SHP77 (cell line): Measurements from ENCODE around the gene VEGFD.
"Not testable (repeated sequence)": the region's sequence is repeated elsewhere in the genome, so short reads cannot be mapped to it uniquely, and the experiment has no call there.

Source experiments
- DNase-seq, 2 experiments: peaks; one replicate each; lab custom pipeline; 2025; lab: John Stamatoyannopoulos, UW

The VEGFD gene

GRCh38 chrX:15358533-15358932 is 25.7 kb downstream of the VEGFD start:
- DNase-seq: no peak

- DNase-seq: no peak
Observed at GRCh38 chrX:15356444-15356843, 27.8 kb downstream of the VEGFD start.

GRCh38 chrX:15350329-15350996 is 33.8 kb downstream of the VEGFD start:
- no peak for DNase-seq

- peak; percentile 23 to 41 for DNase-seq
Observed at GRCh38 chrX:15349046-15349445, 35.2 kb downstream of the VEGFD start.

GRCh38 chrX:15345976-15346375 is 38.2 kb downstream of the VEGFD start:
- no peak for DNase-seq

- DNase-seq: no peak
Observed at GRCh38 chrX:15344106-15344505, 40.1 kb downstream of the VEGFD start.

GRCh38 chrX:15343075-15343476 is 41.1 kb downstream of the VEGFD start:
- DNase-seq: no peak

GRCh38 chrX:15340867-15341266 is 43.3 kb downstream of the VEGFD start:
- no peak for DNase-seq

GRCh38 chrX:15336023-15336413 is 48.2 kb downstream of the VEGFD start:
- peak; percentile 14 to 17 for DNase-seq

- DNase-seq: peak; percentile 89 to 93
Observed at GRCh38 chrX:15335135-15336022, 48.8 kb downstream of the VEGFD start, which contains the start of gene PIGA. Gene PIGA, minus strand, starts transcription at chrX:15335523. Its CDS starts 3,593 bp downstream, at chrX:15331930.

- no peak for DNase-seq
Observed at GRCh38 chrX:15334561-15334960, 49.7 kb downstream of the VEGFD start.

GRCh38 chrX:15328821-15329220 is 55.4 kb downstream of the VEGFD start:
- DNase-seq: no peak

GRCh38 chrX:15328131-15328530 is 56.1 kb downstream of the VEGFD start:
- no peak for DNase-seq

- no peak for DNase-seq
Observed at GRCh38 chrX:15322472-15322871, 61.7 kb downstream of the VEGFD start.

- no peak for DNase-seq
Observed at GRCh38 chrX:15322072-15322471, 62.1 kb downstream of the VEGFD start.

GRCh38 chrX:15321447-15321846 is 62.8 kb downstream of the VEGFD start:
- no peak for DNase-seq

GRCh38 chrX:15320297-15320696 is 63.9 kb downstream of the VEGFD start:
- no peak for DNase-seq

- DNase-seq: no peak
Observed at GRCh38 chrX:15319075-15319474, 65.1 kb downstream of the VEGFD start.

- no peak for DNase-seq
Observed at GRCh38 chrX:15315509-15315908, 68.7 kb downstream of the VEGFD start, which contains the start of gene ASB11. Gene ASB11, minus strand, starts transcription at chrX:15315640. Its CDS starts 35 bp downstream, at chrX:15315605.

GRCh38 chrX:15314472-15314871 is 69.7 kb downstream of the VEGFD start:
- DNase-seq: no peak

- DNase-seq: no peak
Observed at GRCh38 chrX:15311119-15311518, 73.1 kb downstream of the VEGFD start.

GRCh38 chrX:15310117-15310516 is 74.1 kb downstream of the VEGFD start:
- no peak for DNase-seq

GRCh38 chrX:15305899-15306298 is 78.3 kb downstream of the VEGFD start:
- not testable (repeated sequence) for DNase-seq
